ENCODE results near the gene CCDC116.

CCDC116 gene

DNA sequence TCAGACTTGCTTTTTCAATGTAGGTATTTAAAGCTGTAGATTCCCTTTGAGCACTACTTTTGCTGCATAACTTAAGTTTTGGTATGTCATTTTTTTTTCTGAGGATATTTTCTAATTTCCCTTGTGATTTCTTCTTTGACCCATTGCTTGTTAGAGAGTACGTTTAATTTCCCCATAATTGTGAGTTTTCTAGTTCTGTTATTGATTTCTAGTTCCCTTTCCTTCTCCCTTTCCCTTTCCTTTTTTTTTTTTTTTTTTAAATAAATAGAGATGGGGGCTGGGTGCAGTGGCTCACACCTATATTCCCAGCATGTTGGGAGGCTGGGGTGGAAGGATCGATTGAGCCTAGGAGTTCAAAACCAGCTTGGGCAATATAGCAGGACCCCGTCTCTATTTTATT lies 34.3 kb upstream of the CCDC116 start:
- no peaks in the 10 kb centered on the region for H3K27me3 ChIP-seq (ENCODE audit: insufficient read depth, low read depth, severe bottlenecking)
- no peak for DNase-seq
- TF ChIP-seq CTCF (IDR thresholded peaks at IDR 0.05; ENCODE audit: low read depth, low read length) = no peak
- H3K4me3 ChIP-seq (ENCODE audit: low read depth, low read length) = no peak overlapping the region
- no peak overlapping the region for H3K27ac ChIP-seq
- no peaks in the 10 kb centered on the region for H3K9me3 ChIP-seq (ENCODE audit: severe bottlenecking)
- peaks cover 61% of the 10 kb centered on the region for H3K36me3 ChIP-seq

GRCh38 chr22:21599053-21599893 lies 33.3 kb upstream of the CCDC116 start:
- no peak for DNase-seq
- no peak overlapping the region for H3K4me3 ChIP-seq (ENCODE audit: low read depth, low read length)
- TF ChIP-seq CTCF (IDR thresholded peaks at IDR 0.05; ENCODE audit: low read depth, low read length) = no peak
- no peaks in the 10 kb centered on the region for H3K9me3 ChIP-seq (ENCODE audit: severe bottlenecking)
- H3K27me3 ChIP-seq (ENCODE audit: insufficient read depth, low read depth, severe bottlenecking) = no peaks in the 10 kb centered on the region
- H3K36me3 ChIP-seq = peaks cover 53% of the 10 kb centered on the region
- no peak overlapping the region for H3K27ac ChIP-seq

- no peak overlapping the region for H3K27ac ChIP-seq
- TF ChIP-seq CTCF (IDR thresholded peaks at IDR 0.05; ENCODE audit: low read depth, low read length) = no peak
- H3K27me3 ChIP-seq (ENCODE audit: insufficient read depth, low read depth, severe bottlenecking) = no peaks in the 10 kb centered on the region
- DNase-seq = no peak
- no peaks in the 10 kb centered on the region for H3K9me3 ChIP-seq (ENCODE audit: severe bottlenecking)
- H3K36me3 ChIP-seq = peaks cover 32% of the 10 kb centered on the region
- no peak overlapping the region for H3K4me3 ChIP-seq (ENCODE audit: low read depth, low read length)
These were observed 30.0 kb upstream of the CCDC116 start for GRCh38 chr22:21602579-21602978.

DNA sequence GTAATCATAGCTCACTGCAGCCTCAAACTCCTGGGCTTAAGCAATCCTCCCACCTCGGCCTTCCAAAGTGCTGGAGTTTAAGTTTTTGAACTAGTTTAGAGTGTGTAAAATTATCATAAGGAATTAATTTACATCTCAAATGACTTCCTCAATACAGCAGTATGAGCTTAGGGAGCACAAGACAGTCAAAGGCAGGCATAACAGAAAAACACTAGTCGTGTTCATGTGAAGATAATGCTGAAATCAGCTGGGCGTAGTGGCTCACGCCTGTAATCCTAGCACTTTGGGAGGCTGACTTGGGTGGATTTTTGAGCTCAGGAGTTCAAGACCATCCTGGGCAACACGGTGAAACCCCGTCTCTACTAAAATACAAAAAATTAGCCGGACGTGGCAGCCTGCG lies 28.6 kb upstream of the CCDC116 start:
- Histone ChIP-seq H3K4me3 (ENCODE audit: low read depth, low read length) (no peak overlapping the region), H3K9me3 (ENCODE audit: severe bottlenecking) (no peaks in the 10 kb centered on the region), H3K36me3 (peaks cover 34% of the 10 kb centered on the region), H3K27me3 (ENCODE audit: insufficient read depth, low read depth, severe bottlenecking) (no peaks in the 10 kb centered on the region), H3K27ac (no peak overlapping the region)
- TF ChIP-seq CTCF (IDR thresholded peaks at IDR 0.05; ENCODE audit: low read depth, low read length) = no peak
- no peak for DNase-seq

GRCh38 chr22:21605887-21606564 lies 26.5 kb upstream of the CCDC116 start:
- no peak for TF ChIP-seq CTCF (IDR thresholded peaks at IDR 0.05; ENCODE audit: low read depth, low read length)
- Histone ChIP-seq H3K27ac (no peak overlapping the region), H3K36me3 (peaks cover 38% of the 10 kb centered on the region), H3K9me3 (ENCODE audit: severe bottlenecking) (no peaks in the 10 kb centered on the region), H3K27me3 (ENCODE audit: insufficient read depth, low read depth, severe bottlenecking) (no peaks in the 10 kb centered on the region), H3K4me3 (ENCODE audit: low read depth, low read length) (no peak overlapping the region)
- DNase-seq = no peak

Measured in WERI-Rb-1 (cell line).